Measurements from ENCODE around the gene TMEM145.

Gene TMEM145

DNA sequence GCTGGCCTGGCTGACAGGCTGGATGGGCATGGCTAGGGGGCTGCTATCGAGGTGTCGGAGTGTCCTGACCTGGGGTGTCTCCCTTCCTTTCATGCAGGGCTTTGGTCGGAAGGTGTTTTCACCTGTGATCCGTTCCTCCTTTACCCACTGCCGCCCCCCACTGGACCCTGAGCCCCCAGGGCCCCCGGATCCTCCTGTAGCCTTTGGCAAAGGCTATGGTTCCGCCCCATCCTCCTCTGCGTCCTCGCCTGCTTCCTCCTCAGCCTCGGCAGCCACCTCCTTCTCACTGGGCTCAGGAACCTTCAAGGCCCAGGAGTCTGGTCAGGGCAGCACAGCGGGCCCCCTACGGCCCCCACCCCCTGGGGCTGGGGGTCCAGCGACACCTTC lies 23.0 kb upstream of the TMEM145 start:
- DNase-seq (ENCODE audit: low read depth, low spot score), result no peak
- Histone ChIP-seq H3K27ac (ENCODE audit: low read length) (no peak overlapping the region), H3K27me3 (ENCODE audit: control insufficient read depth, insufficient read depth, low read length) (no peaks in the 10 kb centered on the region), H3K9me3 (ENCODE audit: control insufficient read depth, insufficient read depth, low read length) (no peaks in the 10 kb centered on the region), H3K36me3 (ENCODE audit: control insufficient read depth, insufficient read depth, low read length) (peaks cover 36% of the 10 kb centered on the region), H3K4me3 (ENCODE audit: low read length) (no peak overlapping the region), H3K4me1 (ENCODE audit: control insufficient read depth, insufficient read depth, low read length) (peaks cover 11% of the 10 kb centered on the region)
- no CpG with 5 or more reads among the region's 13 CpGs for WGBS (ENCODE audit: insufficient coverage, insufficient read length)

DNA sequence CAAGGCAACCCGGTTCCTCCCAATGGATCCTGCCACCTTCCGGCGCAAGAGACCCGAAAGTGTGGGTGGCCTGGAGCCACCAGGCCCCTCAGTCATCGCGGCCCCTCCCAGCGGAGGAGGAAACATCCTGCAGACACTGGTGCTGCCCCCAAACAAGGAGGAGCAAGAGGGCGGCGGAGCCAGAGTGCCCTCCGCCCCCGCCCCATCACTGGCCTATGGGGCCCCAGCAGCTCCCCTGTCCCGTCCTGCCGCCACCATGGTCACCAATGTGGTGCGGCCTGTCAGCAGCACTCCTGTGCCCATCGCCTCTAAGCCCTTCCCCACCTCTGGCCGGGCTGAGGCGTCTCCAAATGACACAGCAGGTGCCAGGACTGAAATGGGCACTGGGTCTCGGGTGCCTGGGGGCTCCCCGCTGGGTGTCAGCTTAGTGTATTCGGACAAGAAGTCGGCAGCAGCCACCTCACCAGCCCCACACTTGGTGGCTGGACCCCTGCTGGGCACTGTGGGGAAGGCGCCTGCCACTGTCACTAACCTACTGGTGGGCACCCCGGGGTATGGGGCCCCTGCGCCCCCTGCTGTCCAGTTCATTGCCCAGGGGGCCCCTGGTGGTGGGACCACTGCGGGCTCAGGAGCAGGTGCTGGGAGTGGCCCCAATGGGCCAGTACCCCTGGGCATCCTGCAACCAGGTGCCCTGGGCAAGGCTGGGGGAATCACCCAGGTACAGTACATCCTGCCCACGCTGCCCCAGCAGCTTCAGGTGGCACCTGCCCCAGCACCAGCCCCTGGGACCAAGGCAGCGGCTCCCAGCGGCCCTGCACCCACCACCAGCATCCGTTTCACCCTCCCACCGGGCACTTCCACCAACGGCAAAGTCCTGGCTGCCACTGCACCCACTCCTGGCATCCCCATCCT lies 22.3 kb upstream of the TMEM145 start:
- no CpG with 5 or more reads among the region's 31 CpGs for whole genome bisulfite sequencing (ENCODE audit: insufficient coverage, insufficient read length)
- DNase-seq (ENCODE audit: low read depth, low spot score), result no peak
- no peak overlapping the region for H3K27ac ChIP-seq (ENCODE audit: low read length)
- H3K4me1 ChIP-seq (ENCODE audit: control insufficient read depth, insufficient read depth, low read length), result peaks cover 9% of the 10 kb centered on the region
- no peaks in the 10 kb centered on the region for H3K9me3 ChIP-seq (ENCODE audit: control insufficient read depth, insufficient read depth, low read length)
- peaks cover 36% of the 10 kb centered on the region for H3K36me3 ChIP-seq (ENCODE audit: control insufficient read depth, insufficient read depth, low read length)
- H3K4me3 ChIP-seq (ENCODE audit: low read length), result no peak overlapping the region
- no peaks in the 10 kb centered on the region for H3K27me3 ChIP-seq (ENCODE audit: control insufficient read depth, insufficient read depth, low read length)

DNA sequence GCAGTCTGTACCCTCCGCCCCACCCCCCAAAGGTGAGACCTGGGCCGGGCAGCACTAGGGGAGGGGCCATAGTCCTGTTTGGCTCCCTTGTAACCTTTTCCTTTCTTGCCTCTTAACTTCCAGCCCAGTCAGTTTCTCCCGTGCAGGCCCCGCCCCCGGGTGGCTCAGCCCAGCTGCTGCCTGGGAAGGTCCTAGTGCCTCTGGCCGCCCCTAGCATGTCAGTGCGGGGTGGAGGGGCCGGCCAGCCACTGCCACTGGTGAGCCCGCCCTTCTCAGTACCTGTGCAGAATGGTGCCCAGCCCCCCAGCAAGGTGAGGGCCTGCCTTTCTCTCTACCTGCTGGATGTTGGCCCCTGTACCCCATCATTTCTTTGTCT lies 21.7 kb upstream of the TMEM145 start:
- no peaks in the 10 kb centered on the region for H3K9me3 ChIP-seq (ENCODE audit: control insufficient read depth, insufficient read depth, low read length)
- H3K4me1 ChIP-seq (ENCODE audit: control insufficient read depth, insufficient read depth, low read length), result peaks cover 7% of the 10 kb centered on the region
- H3K27ac ChIP-seq (ENCODE audit: low read length), result no peak overlapping the region
- no peak for DNase-seq (ENCODE audit: low read depth, low spot score)
- peaks cover 36% of the 10 kb centered on the region for H3K36me3 ChIP-seq (ENCODE audit: control insufficient read depth, insufficient read depth, low read length)
- no peak overlapping the region for H3K4me3 ChIP-seq (ENCODE audit: low read length)
- no peaks in the 10 kb centered on the region for H3K27me3 ChIP-seq (ENCODE audit: control insufficient read depth, insufficient read depth, low read length)
- WGBS (ENCODE audit: insufficient coverage, insufficient read length), result no CpG with 5 or more reads among the region's 9 CpGs

DNA sequence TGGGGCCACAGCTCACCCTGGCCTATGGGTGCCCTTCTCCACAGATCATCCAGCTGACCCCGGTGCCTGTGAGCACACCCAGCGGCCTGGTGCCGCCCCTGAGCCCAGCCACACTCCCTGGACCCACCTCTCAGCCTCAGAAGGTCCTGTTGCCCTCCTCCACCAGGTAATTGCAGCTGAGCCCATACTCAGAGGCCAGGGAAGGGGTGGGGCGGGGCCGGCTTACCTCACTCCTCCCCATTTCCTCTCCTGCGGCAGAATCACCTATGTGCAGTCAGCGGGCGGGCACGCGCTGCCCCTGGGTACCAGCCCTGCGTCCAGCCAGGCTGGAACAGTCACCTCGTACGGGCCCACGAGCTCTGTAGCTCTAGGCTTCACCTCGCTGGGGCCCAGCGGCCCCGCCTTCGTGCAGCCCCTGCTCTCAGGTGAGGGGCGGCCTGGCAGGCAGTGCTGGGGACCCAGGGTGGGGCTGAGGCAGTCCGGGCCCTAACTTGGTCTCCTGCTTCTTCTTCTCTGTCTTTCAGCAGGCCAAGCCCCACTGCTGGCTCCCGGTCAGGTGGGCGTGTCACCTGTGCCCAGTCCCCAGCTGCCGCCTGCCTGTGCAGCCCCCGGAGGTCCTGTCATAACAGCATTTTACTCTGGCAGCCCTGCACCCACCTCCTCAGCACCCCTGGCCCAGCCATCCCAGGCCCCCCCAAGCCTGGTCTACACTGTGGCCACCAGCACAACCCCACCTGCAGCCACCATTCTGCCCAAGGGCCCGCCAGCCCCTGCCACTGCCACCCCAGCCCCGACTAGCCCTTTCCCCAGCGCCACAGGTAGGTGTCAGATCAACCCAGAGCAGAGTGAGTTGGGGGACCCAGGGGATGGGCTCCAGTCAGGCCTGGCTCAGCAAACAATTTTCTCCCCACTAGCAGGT lies 20.8 kb upstream of the TMEM145 start:
- no peak for DNase-seq (ENCODE audit: low read depth, low spot score)
- H3K4me1 ChIP-seq (ENCODE audit: control insufficient read depth, insufficient read depth, low read length), result peaks cover 6% of the 10 kb centered on the region
- no CpG with 5 or more reads among the region's 27 CpGs for WGBS (ENCODE audit: insufficient coverage, insufficient read length)
- no peak overlapping the region for H3K27ac ChIP-seq (ENCODE audit: low read length)
- no peaks in the 10 kb centered on the region for H3K27me3 ChIP-seq (ENCODE audit: control insufficient read depth, insufficient read depth, low read length)
- H3K4me3 ChIP-seq (ENCODE audit: low read length), result no peak overlapping the region
- H3K36me3 ChIP-seq (ENCODE audit: control insufficient read depth, insufficient read depth, low read length), result peaks cover 33% of the 10 kb centered on the region
- H3K9me3 ChIP-seq (ENCODE audit: control insufficient read depth, insufficient read depth, low read length), result no peaks in the 10 kb centered on the region

DNA sequence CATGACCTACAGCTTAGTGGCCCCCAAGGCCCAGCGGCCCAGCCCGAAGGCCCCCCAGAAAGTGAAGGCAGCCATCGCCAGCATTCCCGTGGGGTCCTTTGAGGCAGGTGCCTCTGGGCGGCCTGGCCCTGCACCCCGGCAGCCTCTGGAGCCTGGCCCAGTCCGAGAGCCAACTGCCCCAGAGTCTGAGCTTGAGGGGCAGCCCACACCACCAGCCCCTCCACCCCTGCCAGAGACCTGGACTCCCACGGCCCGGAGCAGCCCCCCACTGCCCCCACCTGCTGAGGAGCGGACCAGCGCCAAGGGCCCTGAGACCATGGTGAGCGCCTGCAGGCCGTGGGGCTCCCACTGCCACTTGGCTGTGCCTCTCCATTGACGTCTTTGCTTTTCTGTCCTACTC lies 20.1 kb upstream of the TMEM145 start:
- peaks cover 26% of the 10 kb centered on the region for H3K36me3 ChIP-seq (ENCODE audit: control insufficient read depth, insufficient read depth, low read length)

DNA sequence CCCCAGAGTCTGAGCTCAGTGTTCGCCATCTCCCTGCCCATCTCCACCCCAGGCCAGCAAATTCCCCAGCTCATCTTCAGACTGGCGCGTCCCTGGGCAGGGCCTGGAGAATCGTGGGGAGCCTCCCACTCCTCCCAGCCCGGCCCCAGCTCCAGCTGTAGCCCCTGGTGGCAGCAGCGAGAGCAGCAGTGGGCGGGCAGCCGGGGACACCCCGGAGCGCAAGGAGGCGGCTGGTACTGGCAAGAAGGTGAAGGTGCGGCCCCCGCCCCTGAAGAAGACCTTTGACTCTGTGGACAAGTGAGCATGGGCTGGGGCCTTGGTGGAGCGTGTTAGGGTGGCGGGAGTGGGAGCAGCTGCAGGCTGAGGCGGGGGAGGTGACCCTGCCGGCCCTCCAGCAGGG lies 19.6 kb upstream of the TMEM145 start:
- H3K27me3 ChIP-seq (ENCODE audit: control insufficient read depth, insufficient read depth, low read length), result no peaks in the 10 kb centered on the region
- H3K36me3 ChIP-seq (ENCODE audit: control insufficient read depth, insufficient read depth, low read length), result peaks cover 26% of the 10 kb centered on the region
- H3K27ac ChIP-seq (ENCODE audit: low read length), result no peak overlapping the region
- H3K4me3 ChIP-seq (ENCODE audit: low read length), result no peak overlapping the region
- no peaks in the 10 kb centered on the region for H3K9me3 ChIP-seq (ENCODE audit: control insufficient read depth, insufficient read depth, low read length)
- WGBS (ENCODE audit: insufficient coverage, insufficient read length), result no CpG with 5 or more reads among the region's 17 CpGs
- DNase-seq (ENCODE audit: low read depth, low spot score), result no peak
- peaks cover 6% of the 10 kb centered on the region for H3K4me1 ChIP-seq (ENCODE audit: control insufficient read depth, insufficient read depth, low read length)

More for the DNA sequence above, 20.1 kb upstream of the TMEM145 start:
- no CpG with 5 or more reads among the region's 14 CpGs for WGBS (ENCODE audit: insufficient coverage, insufficient read length)
- DNase-seq (ENCODE audit: low read depth, low spot score), result no peak
- H3K27me3 ChIP-seq (ENCODE audit: control insufficient read depth, insufficient read depth, low read length), result no peaks in the 10 kb centered on the region
- no peak overlapping the region for H3K4me3 ChIP-seq (ENCODE audit: low read length)
- H3K4me1 ChIP-seq (ENCODE audit: control insufficient read depth, insufficient read depth, low read length), result peaks cover 6% of the 10 kb centered on the region
- H3K9me3 ChIP-seq (ENCODE audit: control insufficient read depth, insufficient read depth, low read length), result no peaks in the 10 kb centered on the region
- no peak overlapping the region for H3K27ac ChIP-seq (ENCODE audit: low read length)

DNA sequence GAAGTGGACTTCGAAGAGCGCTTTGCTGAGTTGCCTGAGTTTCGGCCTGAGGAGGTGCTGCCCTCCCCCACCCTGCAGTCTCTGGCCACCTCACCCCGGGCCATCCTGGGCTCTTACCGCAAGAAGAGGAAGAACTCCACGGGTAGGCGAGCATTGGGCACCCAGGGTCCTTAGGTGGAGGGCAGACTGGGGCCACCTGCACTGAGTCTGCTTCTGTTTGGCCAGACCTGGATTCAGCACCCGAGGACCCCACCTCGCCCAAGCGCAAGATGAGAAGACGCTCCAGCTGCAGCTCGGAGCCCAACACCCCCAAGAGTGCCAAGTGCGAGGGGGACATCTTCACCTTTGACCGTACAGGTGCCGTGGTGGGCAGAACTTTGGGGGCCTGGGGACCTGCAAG lies 19.2 kb upstream of the TMEM145 start:
- Histone ChIP-seq H3K9me3 (ENCODE audit: control insufficient read depth, insufficient read depth, low read length) (no peaks in the 10 kb centered on the region), H3K4me3 (ENCODE audit: low read length) (no peak overlapping the region), H3K27ac (ENCODE audit: low read length) (no peak overlapping the region), H3K36me3 (ENCODE audit: control insufficient read depth, insufficient read depth, low read length) (peaks cover 23% of the 10 kb centered on the region), H3K4me1 (ENCODE audit: control insufficient read depth, insufficient read depth, low read length) (peaks cover 6% of the 10 kb centered on the region), H3K27me3 (ENCODE audit: control insufficient read depth, insufficient read depth, low read length) (no peaks in the 10 kb centered on the region)
- no CpG with 5 or more reads among the region's 15 CpGs for WGBS (ENCODE audit: insufficient coverage, insufficient read length)
- no peak for DNase-seq (ENCODE audit: low read depth, low spot score)

DNA sequence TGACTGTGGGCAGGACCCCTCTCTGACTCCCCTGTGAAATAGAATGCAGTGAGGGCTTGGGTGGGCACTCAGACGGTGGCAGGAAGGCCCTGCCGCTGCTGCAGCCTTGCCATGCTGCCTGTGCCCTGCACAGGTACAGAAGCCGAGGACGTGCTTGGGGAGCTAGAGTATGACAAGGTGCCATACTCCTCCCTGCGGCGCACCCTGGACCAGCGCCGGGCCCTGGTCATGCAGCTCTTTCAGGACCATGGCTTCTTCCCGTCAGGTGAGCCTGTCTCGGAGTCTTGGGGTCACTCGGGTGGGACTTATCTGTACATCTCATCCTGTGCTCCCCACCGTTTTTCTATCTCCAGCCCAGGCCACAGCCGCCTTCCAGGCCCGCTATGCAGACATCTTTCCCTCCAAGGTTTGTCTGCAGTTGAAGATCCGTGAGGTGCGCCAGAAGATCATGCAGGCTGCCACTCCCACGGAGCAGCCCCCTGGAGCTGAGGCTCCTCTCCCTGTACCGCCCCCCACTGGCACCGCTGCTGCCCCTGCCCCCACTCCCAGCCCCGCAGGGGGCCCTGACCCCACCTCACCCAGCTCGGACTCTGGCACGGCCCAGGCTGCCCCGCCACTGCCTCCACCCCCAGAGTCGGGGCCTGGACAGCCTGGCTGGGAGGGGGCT lies 18.5 kb upstream of the TMEM145 start:
- H3K27ac ChIP-seq (ENCODE audit: low read length), result no peak overlapping the region
- DNase-seq (ENCODE audit: low read depth, low spot score), result no peak
- H3K4me1 ChIP-seq (ENCODE audit: control insufficient read depth, insufficient read depth, low read length), result peaks cover 6% of the 10 kb centered on the region
- no peaks in the 10 kb centered on the region for H3K9me3 ChIP-seq (ENCODE audit: control insufficient read depth, insufficient read depth, low read length)
- WGBS (ENCODE audit: insufficient coverage, insufficient read length), result no CpG with 5 or more reads among the region's 24 CpGs
- peaks cover 19% of the 10 kb centered on the region for H3K36me3 ChIP-seq (ENCODE audit: control insufficient read depth, insufficient read depth, low read length)
- no peaks in the 10 kb centered on the region for H3K27me3 ChIP-seq (ENCODE audit: control insufficient read depth, insufficient read depth, low read length)
- H3K4me3 ChIP-seq (ENCODE audit: low read length), result no peak overlapping the region

DNA sequence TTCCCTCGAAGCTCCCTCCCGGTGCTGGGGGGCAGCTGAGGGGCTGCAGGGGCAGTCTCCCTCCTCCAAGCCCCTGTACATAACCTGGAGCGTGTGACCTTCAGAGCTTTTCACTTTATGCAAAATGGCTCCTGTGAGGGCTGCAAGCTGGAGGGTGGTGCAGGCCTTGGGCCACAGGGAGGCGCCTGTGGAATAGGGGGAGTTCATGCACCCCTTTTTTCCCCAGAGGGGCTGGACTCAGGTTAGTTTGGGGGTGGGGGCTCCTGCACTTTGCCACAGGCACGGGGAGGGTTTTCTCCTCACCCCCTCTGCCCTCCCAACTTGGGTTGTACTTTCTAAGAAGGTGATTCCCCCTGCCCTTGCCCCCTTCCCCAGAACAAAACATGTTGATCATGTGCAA lies 17.8 kb upstream of the TMEM145 start:
- Histone ChIP-seq H3K27me3 (ENCODE audit: control insufficient read depth, insufficient read depth, low read length) (no peaks in the 10 kb centered on the region), H3K4me1 (ENCODE audit: control insufficient read depth, insufficient read depth, low read length) (peaks cover 6% of the 10 kb centered on the region), H3K27ac (ENCODE audit: low read length) (no peak overlapping the region), H3K9me3 (ENCODE audit: control insufficient read depth, insufficient read depth, low read length) (no peaks in the 10 kb centered on the region), H3K36me3 (ENCODE audit: control insufficient read depth, insufficient read depth, low read length) (peaks cover 19% of the 10 kb centered on the region), H3K4me3 (ENCODE audit: low read length) (no peak overlapping the region)
- no peak for DNase-seq (ENCODE audit: low read depth, low spot score)
- WGBS (ENCODE audit: insufficient coverage, insufficient read length), result no CpG with 5 or more reads among the region's 5 CpGs

DNA sequence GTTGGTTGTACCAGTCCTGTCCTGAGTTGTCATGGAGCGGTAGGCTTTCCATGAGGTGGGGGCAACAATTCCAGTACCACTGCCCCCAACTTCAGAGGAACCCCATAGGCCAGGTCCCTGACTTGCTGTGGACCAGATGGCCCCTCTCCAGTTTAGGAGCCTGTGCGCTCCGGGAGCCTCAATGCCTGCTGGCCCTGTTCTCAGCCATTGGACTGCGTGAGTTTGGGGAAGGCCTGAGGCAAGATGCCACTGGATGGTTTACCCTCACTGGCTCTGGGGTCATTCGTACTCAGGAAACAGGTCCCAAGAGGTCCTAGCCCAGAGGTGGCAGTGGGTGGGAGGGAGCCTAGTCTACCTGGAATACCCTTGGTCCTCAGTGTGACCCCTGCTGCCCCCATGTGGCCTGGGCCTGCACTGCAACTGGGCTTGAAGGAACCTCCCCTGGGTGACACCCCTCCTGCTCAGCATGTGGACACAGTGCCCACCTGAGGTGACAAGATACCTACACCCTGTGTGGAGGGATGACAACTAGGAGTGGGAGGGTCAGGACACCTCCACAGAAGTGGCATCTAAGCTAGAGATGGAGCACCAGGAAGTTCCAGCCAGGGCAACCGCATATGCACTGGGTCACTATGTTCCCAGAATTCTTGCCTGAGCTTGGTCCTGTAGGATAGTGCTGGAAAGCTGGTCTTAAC lies 17.1 kb upstream of the TMEM145 start:
- DNase-seq (ENCODE audit: low read depth, low spot score), result no peak
- Histone ChIP-seq H3K4me1 (ENCODE audit: control insufficient read depth, insufficient read depth, low read length) (peaks cover 2% of the 10 kb centered on the region), H3K9me3 (ENCODE audit: control insufficient read depth, insufficient read depth, low read length) (no peaks in the 10 kb centered on the region), H3K27me3 (ENCODE audit: control insufficient read depth, insufficient read depth, low read length) (no peaks in the 10 kb centered on the region), H3K4me3 (ENCODE audit: low read length) (no peak overlapping the region), H3K27ac (ENCODE audit: low read length) (no peak overlapping the region), H3K36me3 (ENCODE audit: control insufficient read depth, insufficient read depth, low read length) (peaks cover 12% of the 10 kb centered on the region)
- WGBS (ENCODE audit: insufficient coverage, insufficient read length), result no CpG with 5 or more reads among the region's 6 CpGs
